ENCODE results near the gene NADK2.

Gene NADK2

DNA sequence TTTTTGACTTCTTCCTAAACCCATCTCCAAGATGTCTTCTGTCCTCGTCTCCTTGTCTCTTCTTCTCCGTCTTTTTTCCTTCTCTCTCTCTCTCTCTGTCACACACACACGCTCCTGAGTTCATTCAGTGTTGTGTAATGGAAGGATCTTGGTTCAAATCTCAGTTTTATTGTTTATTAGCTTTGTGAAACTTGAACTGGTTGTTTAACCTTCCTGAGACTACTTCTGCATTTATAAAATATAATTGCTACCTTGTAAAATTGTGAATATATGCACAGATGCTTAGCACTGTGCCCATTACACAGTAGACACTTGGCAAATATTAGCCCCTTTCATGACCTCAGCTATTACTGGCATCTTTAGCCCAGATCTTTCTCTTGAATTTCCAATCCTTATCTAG is 2.4 kb upstream of the NADK2 start:
- no peak for DNase-seq (ENCODE audit: insufficient read length, low spot score)
- TF ChIP-seq, protein P1, sequence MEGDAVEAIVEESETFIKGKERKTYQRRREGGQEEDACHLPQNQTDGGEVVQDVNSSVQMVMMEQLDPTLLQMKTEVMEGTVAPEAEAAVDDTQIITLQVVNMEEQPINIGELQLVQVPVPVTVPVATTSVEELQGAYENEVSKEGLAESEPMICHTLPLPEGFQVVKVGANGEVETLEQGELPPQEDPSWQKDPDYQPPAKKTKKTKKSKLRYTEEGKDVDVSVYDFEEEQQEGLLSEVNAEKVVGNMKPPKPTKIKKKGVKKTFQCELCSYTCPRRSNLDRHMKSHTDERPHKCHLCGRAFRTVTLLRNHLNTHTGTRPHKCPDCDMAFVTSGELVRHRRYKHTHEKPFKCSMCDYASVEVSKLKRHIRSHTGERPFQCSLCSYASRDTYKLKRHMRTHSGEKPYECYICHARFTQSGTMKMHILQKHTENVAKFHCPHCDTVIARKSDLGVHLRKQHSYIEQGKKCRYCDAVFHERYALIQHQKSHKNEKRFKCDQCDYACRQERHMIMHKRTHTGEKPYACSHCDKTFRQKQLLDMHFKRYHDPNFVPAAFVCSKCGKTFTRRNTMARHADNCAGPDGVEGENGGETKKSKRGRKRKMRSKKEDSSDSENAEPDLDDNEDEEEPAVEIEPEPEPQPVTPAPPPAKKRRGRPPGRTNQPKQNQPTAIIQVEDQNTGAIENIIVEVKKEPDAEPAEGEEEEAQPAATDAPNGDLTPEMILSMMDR (IDR thresholded peaks at IDR 0.05; ENCODE audit: insufficient read depth, missing control alignments) = no peak

GRCh38 chr5:36243653-36244052 is 1.9 kb upstream of the NADK2 start:
- TF ChIP-seq, protein P1 (IDR thresholded peaks at IDR 0.05; ENCODE audit: insufficient read depth, missing control alignments) = no peak
- DNase-seq (ENCODE audit: insufficient read length, low spot score) (no peak), FAIRE-seq (no peak)

More for the DNA sequence above, 2.4 kb upstream of the NADK2 start:
- FAIRE-seq = no peak

DNA sequence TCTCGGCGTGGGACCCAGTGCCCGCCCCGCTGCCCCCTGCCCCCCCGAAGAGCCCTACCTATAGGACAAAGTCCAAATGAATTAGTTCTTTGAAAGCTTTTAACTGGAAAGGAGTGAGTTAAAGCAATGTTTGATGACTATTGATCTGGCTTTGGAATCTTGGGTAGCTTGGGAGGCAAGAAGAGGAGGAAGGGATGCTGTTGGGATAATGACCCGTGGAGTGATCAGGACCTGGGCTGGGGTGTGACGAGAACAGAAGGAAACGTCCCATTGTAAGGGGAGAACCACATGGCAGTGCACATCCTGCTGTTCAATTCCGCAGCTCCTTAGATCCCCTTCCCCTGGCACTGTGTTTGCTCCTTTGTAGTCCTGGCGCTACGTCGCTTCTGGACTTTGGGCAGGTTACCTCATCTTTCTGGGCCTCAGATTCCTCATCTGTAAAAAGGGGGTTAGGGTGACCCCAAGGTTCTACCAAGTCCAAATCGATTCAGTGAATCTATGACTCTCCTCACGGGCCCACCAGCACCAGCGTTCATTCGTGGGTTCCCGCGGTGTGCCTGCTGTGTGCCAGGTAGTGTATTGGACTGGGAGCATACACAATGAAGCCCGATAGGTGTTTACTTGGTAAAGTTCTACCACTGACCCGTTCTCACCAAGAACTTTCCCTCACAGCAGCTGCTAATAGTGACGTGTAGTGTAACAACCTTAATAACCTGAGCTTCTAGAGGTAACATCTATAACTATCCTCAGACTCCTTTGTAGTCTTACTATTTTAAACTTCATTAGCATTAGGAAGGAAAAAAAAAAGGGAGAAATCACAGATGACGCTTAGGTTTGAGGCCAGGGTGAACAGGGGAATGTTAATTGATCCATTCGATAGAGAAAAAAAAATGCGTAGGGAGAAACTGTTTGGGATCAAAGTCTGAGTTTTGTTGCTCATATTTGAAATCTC is 1.1 kb upstream of the NADK2 start:
- DNase-seq (ENCODE audit: insufficient read length, low spot score) (no peak), FAIRE-seq (no peak)
- TF ChIP-seq, protein P1 (IDR thresholded peaks at IDR 0.05; ENCODE audit: insufficient read depth, missing control alignments) = no peak

GRCh38 chr5:36240779-36241630 is 720 bp downstream of the NADK2 start:
- FAIRE-seq (no peak), DNase-seq (ENCODE audit: insufficient read length, low spot score) (no peak)
- TF ChIP-seq, protein P1 (IDR thresholded peaks at IDR 0.05; ENCODE audit: insufficient read depth, missing control alignments) = no peak

DNA sequence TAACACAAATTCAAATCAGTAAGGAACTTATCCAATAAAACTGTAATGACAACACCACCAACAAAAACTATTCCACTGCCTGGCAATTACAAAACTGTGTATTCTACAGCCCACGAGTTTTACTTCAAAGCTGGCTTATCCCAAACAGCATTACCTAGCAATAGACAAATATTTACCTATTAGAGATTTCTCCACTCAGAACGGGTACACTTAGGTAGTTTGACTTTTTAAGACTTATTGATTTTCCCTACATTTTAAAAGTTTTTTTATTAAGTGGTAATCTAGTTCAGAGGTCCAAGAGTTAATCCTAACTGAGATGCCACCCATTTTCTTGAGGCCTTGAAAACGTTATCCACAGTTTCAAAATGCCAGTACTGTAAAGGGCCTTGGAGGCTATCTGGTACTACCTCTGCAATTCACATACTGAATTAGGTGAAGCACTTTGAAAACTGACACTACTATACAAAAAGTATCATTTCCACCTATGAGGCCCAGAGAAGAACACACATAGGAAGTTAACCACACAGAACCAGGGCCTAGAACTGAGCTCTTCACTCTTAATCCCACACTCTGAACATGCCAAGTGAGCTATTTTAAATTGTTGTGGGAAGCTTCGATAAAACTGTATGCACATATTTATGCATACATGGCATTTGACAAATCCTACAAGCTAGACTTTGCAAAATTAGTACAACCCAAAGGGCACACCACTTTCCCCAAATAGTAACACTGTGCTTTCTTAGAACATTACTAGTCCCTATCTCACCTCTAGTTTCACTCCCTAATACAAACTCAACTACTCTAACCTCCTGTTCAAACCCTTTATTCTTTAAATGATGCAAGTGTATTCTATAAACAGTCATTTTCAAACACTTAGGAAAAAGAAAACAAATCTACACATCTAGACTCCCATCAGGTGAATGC is 2.1 kb downstream of the NADK2 start:
- TF ChIP-seq, protein P1 (IDR thresholded peaks at IDR 0.05; ENCODE audit: insufficient read depth, missing control alignments) = no peak
- DNase-seq (ENCODE audit: insufficient read length, low spot score) = no peak
- FAIRE-seq = no peak

GRCh38 chr5:36238502-36239295 is 3.0 kb downstream of the NADK2 start:
- FAIRE-seq = no peak
- DNase-seq (ENCODE audit: insufficient read length, low spot score) = no peak
- TF ChIP-seq, protein P1 (IDR thresholded peaks at IDR 0.05; ENCODE audit: insufficient read depth, missing control alignments) = no peak

All from D721Med (cell line).